GM18520 (cell line): ENCODE results near the gene HERPUD2.
A peak's percentile ranks its signal among the peaks of the same experiment; 100 is the strongest.

Experiments
- ATAC-seq: cut with Tn5 transposase; IDR thresholded peaks from one replicate; pipeline ENCODE4 v1.9.1; 2021; ENCODE audit not compliant: unreplicated experiment

The HERPUD2 gene

DNA sequence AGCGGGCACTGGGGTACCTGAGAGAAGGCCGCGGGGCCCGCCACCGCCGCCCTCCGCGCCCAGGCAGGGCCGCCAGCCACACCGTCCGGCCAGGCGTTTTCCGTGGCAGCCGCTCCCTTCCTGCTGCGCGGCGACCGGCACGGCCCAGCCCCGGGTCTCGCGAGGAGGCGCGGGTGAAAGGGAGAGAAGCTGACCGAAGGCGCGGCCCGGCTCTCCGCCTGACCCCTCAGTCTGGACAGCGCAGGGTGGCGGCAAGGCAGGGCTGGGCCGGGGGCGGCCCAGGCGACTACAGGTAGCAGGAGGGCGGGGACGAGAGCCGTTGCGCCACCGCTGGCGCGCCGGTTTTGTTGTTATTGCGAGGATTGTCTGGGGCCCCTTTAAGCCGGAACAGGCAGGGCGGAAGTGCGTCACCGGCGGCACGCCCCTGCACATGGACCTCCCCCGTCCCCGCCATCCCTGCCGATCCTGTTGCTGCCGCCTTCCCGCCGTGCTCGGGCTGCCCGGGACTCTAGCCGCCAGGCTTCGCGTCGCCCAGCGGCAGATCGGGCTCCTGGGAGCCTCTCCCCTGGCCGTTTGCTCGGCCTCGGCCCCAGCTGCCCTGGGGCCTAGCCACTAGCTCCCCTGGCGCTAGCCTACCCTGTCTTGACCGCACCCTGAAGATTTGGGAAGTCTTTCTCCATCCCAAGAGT is at the start of gene HERPUD2:
Gene HERPUD2 (minus strand): TSS at position 352 of the 689 bp plus-strand sequence. CDS start 805 bp downstream, outside the sequence.
- ATAC-seq, result peak; percentile 71

DNA sequence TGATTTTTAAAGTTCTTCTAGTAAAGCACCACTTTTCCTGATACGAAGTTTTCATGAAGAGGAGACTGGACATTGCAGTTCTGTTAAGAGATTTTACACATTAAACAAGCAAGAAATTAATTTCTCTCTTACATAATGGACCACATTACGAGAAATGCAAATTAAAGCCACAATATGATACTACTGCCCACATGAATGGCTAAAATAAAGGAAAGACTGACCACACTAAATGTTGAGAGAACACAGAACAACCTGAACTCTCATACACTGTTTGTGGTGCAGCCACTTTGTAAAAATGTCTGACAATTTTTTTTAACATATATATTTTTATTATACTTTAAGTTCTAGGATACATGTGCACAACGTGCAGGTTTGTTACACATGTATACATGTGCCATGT is 44.0 kb upstream of the HERPUD2 start:
- ATAC-seq, result peak; percentile 50

GRCh38 chr7:35736725-35737124 is 41.8 kb upstream of the HERPUD2 start:
- no peak for ATAC-seq

DNA sequence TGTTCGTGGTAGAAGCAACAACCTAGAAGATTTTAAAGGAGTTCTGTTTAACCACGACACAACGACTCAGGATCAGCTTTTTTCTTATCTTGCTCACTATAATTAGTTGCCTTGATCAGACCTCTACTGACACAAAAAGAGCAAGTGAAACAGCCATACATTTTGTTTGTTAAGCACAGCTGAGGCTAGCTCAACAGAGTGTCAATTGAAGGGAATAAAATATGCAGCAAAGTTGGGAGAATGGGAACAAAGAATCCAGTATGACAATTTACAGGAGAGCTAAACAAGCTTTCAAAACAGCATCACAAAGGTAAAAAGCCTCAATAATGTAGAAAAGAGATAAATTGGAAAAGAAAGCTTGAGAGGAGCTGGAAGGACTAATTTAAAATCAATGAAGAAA is 40.5 kb upstream of the HERPUD2 start:
- no peak for ATAC-seq

GRCh38 chr7:35734001-35734483 is 39.1 kb upstream of the HERPUD2 start:
- ATAC-seq, result no peak

- ATAC-seq, result no peak
Measured at GRCh38 chr7:35731349-35731748, 36.4 kb upstream of the HERPUD2 start.

DNA sequence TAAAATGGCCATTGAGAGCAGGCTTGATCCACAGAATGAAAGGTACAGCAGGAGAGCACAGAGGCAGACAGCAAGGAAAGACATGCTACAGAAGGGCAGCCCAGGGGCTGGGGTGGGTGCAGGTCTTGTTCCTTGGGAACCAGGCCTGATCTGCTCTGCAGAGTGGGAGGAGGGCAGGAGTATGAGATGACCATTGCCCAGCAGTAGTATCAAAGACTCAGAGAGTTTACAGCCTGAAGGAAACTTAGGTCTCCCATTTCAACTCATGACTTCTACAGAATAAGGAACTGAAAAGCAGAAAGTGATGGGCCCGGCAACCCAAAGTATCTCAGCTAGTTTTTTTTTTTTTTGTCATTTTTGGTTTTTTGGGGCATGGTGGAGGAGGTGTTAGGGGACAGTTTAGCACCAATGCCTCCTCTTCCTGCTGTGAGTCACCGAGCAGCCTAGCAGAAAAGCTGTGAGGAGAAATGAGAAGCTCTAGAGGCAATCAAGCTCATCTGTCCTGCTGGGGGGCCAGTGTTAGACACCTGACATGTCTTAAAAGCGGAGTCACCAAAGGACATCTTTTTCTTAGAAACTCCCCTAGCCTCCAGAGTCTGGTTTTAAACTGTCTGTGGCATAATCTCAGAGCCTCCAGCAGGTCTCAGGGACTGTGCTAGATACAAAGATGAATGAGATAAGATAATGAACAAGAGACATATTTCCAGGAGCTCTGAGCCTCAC is 34.3 kb upstream of the HERPUD2 start:
- peak; percentile 36 for ATAC-seq

GRCh38 chr7:35728412-35729060 is 33.6 kb upstream of the HERPUD2 start:
- no peak for ATAC-seq

GRCh38 chr7:35727571-35727970 is 32.6 kb upstream of the HERPUD2 start:
- ATAC-seq, result peak; percentile 28

DNA sequence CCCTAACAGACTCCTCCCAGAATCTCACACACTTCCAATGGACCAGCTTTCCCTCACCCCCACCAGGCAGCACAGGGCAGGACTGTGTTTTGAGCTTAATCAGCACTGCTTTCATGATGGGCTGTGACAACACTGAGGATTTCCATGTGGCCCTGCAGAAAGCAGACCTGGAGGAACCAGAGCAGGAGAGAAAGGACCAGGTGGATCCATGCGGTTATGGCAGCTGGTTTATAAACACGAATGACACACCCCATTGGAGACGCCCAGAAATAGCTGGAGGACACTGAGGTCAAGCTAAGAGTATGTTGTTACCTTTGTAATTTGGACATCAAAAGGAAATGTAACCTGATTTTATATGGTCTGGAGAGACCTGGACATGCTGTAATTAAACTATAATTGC is 31.7 kb upstream of the HERPUD2 start:
- no peak for ATAC-seq

- peak; percentile 24 for ATAC-seq
Measured at GRCh38 chr7:35725280-35725680, 30.3 kb upstream of the HERPUD2 start.

- ATAC-seq, result no peak
Measured at GRCh38 chr7:35723011-35723410, 28.1 kb upstream of the HERPUD2 start.

- peak; percentile 32 for ATAC-seq
Measured at GRCh38 chr7:35722054-35722849, 27.3 kb upstream of the HERPUD2 start.

DNA sequence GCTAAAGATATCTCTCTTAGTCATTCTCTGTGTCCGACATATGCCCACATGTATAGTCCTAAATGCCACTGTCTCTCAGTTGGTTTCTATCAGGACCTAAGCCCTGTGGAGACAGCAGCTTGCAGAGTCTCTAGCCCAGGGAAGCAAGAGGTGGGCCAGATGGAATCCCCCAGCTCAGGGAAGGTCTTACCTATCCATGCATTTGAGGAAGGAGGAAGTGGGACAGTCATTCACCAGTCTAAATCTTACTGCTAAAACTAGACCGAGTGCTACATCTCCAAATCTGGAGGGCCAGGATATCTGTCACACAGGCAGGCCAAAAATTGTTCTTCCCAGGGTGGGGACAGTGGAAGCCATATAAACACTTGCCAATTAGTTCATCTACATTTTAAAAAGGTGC is 26.4 kb upstream of the HERPUD2 start:
- no peak for ATAC-seq

- no peak for ATAC-seq
Measured at GRCh38 chr7:35720849-35721248, 25.9 kb upstream of the HERPUD2 start.

DNA sequence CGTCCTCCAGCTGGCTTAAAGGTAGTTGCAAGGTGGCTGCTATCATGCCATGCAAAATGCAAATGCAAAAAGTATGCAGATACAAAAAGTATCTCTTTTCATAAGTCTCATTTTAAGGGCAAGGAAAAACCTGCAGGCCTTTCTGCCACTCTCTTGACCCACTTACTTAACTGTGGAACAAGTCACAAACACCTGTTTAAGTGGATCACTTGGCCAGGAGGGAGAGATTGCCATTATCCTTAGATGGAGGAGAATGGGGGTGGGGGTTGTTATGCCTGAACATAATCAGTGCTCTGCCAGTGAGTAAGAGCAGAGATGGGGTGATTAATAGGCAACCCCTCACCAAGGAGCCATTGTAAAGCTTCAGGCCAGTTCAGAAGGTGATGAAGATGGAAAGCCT is 25.1 kb upstream of the HERPUD2 start:
- no peak for ATAC-seq

DNA sequence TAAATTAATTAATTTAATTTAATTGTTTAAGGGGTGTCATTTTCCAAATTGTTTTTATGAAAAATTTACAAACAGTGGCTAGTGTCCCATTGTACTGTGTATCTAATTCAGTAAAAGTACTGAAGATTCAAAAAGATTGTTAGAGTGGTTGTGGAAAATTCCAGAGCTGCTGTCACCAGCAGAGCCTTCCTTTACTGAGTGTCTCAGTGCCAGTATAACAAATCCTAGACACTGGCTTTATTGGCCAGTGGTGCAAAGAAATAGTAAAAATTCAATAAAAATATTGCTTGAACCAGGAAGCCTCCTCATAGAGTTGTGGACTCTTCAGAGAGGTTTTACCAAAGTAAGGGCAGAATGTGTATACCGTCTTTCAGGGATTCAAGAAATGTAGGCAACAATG is 23.1 kb upstream of the HERPUD2 start:
- ATAC-seq, result no peak

GRCh38 chr7:35717516-35717915 is 22.6 kb upstream of the HERPUD2 start:
- ATAC-seq, result no peak

DNA sequence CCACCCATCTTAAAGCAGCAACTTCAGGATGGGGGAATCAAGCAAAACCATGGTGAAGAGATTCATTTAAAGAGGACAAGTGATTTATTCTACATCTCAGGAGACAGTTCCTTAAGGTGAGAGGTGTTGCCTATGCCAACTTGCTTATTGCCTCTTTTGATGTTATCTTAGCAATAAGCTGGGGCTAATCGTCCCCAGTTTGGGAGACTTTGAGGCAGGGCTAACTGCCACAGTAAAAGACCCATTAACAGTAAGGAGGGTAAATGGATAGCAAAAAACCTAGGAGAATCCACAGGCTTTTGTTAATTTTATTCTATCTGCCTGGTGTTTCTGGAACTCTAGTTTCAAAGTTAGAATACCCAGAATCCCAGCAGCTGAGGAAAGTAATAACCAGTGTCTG is 22.1 kb upstream of the HERPUD2 start:
- ATAC-seq, result no peak

DNA sequence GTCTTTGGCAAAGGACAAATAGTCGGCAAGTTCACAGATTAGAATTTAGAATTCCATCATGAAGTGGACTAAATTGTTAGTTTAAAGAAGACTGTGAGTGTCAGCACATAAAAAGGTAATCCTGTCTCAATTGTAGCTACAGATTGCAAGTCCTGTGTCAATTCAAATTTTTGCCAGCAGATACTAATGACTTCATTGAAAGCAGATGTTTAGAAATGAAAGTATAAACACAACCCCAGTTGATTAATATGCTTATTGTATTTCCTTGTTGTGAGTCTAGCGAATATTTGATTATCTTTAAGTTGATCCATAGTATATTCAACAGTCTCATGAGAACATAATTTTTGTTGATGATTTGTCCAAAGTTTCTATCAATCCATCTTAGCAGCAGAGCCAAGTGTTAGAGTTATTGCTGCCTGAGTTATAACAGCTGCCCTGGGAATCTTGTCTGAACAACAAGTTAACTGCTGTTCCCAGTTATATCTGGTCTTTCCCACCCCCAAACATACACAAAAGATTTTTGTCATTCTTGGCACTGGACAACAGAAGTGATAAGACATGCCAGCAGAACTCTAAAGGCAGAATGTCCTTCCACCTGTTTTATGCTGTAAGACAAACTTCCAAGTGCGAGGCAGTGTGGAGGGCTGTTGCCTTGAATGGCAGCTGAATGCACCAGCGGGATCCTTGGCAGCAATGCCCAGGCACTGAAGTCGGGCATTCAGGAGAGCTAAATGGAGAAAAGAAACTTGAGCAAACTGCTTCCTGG is 21.3 kb upstream of the HERPUD2 start:
- no peak for ATAC-seq
